ENCODE measurements around the gene BIRC6.

BIRC6 gene

DNA sequence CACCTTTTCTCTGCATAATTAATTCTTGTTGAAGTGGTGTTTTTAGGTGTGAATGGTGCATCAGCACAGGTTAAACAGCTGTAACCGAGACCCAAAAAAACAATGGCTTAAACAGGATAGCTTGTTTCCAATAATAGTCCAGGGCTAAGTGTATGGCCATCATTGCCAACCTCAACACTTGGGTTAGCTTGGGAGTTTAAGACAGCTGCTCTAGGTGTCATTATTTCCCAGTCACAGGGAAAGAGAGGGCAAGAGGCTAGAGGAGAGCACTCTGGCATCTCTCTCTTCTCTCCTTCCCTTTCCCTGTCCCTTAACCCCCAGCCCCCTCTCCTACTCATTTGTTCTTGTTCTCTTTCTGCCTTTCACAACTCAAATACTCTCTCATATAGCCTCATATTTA lies 21.1 kb downstream of the BIRC6 start:
- DNase-seq: no peak

DNA sequence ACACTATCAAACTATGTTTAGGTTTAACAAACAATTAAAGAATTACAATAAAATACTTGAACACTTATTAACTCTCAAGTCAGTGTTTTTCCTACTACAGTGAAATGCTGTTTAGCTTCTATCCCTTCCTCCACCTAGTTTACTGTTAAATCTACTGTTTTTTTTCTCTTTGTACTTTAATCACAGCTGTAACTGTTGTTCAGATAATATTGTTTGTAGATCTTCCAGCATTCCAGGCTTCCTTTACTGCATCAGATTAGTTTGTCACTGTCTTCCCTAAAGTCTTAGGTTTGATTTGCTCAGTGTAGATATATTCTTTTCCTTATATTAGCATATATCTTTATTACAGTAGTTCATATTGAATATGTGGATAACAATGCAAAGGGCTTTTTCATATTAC lies 22.5 kb downstream of the BIRC6 start:
- no peak for DNase-seq

DNA sequence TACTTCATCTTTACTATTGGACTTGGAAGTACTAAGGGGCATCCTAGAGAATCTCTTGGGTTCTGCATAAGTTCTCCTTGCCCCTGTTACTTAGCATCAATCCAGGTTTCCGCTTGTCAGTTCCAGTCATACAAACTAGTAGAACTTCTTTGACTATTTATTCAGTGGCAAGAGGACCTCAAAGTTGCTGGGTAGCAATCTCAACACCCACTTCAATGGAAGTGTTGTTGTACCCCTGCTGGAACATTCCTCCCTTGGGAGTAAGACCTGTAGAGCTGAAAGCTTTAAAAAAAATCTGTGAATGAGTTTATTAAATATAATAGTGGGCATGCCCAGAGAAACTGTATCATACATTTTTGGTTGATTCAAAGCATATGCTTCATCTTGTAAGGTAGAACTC lies 27.0 kb downstream of the BIRC6 start:
- DNase-seq: no peak

DNA sequence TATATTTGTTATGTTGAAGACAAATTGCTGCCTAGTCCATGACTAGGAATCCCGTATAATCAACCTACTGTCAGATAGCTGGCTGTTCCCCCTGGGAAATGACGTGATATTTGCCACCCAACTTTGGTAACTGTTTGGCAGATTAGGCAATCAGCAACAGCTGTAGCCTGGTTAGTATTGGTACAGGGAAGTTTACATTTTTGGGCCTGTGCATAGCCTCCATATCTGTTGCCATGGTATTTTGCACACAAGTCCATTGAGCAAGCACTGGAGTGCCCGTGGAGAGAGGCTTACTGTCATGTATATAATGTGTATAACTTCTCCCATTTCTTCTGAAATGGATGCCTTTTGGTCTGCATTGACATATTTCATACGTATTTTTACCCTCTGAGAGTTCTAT lies 27.7 kb downstream of the BIRC6 start:
- no peak for DNase-seq

DNA sequence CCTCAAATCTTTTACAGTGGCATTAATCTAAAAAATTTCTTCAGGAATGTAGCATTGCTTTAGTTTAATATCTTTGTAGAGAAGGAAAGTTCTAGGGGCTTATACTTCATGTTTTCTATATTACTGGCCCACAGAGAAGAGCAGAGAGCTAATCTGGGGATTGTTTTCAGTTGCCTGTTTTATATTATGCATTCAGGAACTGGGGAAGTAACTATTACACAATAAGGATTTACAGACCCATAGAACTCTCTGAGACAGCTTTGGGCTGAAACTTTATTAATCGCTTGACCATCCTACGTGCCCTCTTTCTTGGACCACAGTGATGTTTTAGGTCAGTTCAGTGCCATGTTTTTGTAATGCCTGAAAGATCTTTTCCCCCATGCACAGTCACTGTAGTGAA lies 29.9 kb downstream of the BIRC6 start:
- DNase-seq: no peak

DNA sequence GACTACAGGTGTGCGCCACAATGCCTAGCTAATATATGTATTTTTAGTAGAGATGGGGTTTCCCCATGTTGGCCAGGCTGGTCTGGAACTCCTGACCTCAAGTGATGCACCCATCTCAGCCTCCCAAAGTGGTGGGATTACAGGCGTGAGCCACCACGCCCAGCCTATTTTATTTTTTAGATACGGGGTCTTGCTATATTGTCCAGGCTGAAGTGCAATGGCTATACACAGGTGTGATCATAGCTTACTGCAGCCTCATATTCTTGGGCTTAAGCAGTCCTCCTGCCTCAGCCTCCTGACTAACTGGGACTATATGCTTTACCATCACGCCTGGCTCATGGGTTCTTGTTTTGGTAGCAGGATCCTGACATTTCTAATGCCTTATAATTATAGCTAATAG lies 42.4 kb downstream of the BIRC6 start:
- DNase-seq: no peak

DNA sequence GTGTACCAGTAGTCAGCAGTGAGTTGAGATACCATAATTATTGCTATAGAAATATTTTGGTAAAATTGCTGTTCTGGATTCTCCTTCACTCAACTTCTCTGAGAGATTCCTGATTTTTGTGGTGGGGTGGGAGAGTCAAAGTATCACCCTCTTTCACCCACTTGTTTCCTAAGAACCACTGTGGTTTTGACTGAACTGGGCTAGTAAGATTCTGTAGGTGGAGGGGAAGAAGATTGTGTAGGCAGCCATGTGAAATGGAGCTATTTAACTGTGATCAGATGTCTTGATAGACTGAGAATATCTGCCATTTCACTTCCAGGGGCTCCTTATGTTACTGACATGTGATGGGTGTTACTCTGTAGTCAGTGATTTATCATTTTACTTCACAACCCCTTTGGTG lies 45.3 kb downstream of the BIRC6 start:
- DNase-seq: no peak

DNA sequence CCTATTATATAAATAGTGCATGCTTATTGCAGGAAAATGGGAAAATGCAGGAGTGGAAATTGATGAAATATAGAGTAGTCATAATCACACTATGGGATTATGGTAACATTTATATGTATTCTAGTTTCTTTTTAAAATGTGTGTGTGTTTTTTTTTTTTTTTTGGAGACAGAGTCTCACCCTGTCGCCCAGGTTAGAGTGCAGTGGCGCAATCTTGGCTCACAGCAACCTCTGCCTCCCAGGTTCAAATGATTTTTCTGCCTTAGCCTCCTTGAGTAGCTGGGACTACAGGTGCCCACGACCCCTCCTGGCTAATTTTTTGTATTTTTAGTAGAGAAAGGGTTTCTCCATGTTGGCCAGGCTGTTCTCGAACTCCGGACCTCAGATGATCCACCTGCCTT lies 47.0 kb downstream of the BIRC6 start:
- no peak for DNase-seq

DNA sequence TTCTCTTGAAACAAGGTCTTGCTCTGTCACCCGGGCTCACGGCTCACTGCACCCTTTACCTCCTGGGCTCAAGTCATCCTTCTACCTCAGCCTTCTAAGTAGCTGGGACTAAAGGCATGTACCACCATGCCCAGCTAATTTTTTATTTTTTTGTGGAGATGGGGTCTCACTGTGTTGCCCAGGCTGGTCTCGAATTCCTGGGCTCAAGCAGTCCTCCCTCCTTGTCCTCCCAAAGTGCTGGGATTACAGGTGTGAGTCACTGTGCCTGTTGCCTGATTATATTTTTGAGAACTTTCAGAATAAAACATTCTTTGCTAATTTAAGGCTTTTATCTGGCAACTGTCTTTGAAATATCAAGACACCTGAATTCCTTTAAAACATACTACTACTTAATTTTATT lies 47.9 kb downstream of the BIRC6 start:
- DNase-seq: no peak

DNA sequence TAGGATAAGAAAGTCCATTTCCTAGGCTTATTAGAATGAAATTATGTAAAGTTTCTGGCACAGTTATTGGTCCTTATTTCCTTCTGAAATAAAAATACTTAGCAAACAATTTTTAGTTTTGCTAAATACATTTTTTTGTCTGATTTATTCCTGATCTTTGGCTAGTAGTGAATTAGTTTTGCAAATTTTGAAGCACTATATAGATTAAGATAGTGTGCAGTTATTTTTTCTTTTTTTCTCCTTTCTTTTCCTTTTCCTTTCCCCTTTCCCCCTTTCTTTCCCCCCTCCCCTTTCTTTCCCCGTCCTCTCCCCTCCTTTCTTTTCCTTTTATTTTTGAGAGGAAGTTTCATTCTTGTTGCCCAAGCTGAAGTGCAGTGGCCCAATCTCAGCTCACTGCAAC lies 59.7 kb downstream of the BIRC6 start:
- DNase-seq: no peak

DNA sequence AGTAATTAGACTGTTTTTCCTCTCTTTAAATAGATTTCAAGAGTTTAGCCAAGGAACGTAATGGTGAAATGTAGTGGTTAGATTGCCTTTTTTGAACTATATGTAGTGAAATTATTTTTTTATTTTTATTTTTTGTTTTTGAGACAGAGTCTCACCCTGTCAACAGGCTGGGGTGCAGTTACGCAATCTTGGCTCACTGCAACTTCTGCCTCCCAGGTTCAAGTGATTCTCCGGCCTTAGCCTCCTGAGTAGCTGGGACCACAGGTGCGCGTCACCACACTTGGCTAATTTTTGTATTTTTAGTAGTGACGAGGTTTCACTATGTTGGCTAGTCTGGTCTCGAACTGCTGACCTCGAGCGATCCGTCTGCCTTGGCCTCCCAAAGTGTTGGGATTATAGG lies 60.8 kb downstream of the BIRC6 start:
- DNase-seq: no peak

DNA sequence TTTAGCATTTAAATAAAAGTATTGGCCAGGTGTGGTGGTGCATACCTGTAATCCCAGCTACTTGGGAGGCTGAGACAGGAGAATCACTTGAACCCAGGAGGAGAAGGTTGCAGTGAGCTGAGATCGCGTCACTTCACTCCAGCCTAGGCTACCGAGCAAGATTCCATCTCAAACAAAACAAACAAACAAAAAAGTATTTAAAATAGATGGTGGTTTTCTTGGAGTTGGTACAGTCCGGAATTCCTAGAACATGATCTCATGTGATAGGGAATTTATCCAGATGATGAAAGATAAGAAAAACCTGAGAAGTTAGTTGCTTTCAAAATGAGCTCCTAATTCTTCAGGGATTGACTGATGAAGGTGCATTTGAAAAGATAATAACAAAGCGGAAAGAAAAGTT lies 62.0 kb downstream of the BIRC6 start:
- DNase-seq: no peak

DNA sequence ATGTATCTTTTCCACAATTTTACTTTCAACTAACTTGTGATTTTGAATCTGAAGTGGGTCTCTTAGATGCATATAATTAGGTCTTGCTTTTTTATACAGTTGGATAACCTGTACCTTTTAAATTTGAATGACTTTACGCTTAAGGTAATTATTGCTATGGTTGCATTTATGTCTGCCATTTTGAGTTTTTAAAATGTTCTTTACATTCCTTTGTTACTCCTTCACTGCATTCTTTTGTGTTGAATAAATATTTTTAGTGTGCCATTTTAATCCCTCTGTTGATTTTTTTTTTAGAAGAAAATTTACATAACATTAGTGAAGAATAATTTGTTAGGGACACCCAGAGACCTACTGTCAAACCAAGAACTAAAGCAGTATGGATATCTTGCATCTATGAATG lies 65.3 kb downstream of the BIRC6 start:
- no peak for DNase-seq

DNA sequence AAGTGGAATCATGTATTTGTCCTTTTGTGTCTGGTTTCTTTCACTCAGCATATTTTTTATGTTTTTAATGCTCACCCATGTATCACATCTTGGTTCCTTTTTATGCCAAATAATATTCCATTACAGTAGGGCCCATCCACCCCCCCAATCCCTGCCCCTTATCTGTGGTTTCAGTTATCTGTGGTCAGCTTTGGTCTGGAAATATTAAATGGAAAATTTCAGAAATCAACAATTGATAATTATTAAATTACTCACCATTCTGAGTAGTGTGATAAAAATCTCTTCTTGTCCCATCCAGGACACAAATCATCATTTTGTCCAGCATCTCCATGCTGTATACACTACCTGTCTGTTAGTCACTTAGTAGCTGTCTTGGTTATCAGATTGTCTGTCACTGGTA lies 66.7 kb downstream of the BIRC6 start:
- DNase-seq: no peak

DNA sequence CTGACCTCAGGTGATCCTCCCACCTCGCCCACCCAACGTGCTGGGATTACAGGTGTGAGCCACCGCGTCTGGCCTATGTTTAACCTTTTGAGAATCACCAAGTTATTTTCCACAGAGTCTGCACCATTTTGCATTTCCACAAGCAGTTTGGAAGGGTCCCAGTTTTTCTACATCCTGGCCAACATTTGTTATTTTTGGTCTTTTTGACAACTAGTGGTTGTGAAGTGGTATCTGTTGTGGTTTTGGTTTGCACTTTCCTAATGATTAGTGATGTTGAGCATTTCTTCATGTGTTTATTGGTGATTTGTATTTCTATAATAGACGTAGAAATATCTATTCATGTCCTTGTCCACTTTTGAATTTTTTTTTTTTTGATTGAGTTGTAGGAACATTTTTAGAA lies 67.9 kb downstream of the BIRC6 start:
- no peak for DNase-seq

DNA sequence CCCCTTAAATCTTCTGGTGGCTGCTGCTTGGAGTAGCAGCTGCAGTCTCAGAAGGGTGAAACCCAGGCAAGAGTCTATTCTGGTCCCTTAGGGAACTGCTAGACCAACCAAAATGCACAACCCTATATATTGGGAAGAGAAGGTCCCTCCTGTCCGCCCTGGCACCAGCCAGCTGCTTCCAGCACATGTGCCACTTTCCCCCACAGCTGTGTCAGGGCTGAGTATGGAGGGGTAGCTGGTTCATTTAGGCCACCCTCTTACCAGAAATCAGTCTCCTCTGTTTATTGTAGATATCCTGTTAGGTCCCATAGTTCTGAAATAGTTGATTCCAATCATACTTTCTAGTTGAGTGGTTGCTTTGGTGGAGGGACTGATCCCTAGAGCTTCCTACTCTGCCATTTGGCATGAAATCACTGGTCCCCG lies 68.9 kb downstream of the BIRC6 start:
- DNase-seq: no peak

DNA sequence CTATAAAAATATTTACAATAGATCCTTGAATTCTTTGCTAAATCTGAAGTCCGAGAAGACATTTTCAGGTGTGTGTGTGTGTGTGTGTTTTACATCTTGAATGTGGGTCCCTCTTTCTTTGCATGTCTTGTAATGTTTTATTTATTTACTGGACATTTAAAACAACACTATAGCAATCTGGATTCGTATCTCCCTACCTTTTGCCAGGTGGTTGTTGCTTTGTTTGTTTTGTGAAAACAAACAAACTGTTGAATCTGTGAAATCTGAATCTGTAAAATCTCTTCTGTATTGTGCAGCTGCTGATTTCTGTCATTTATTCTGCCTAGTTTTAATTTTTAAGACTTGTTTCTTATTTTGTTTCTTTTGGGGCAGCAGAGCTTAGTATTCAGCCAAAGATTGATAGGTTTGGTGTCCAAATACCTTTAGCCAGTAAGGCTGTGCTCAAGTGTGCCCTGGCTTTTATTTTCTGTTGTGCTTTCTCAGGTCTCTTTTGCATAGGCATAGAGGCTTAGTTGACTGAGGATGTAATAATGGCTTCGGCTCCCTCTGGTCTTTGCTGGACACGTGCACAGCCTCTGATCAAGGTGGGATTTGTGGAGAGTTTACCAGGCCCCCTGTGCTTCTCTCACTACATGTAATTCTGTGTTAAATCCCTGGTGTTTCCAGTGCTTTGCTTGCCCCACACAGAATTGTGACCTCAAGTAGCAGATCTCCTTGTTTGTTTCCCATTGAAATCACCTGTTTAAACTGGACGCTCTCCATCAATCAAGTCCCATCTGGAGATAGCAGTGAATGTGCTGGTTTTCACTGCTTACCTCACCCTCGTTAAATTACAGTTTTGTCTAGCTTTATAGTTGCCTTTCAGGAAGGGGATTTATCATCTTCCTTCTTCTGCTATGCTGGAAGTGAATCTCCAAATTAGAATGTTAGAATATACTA lies 71.1 kb downstream of the BIRC6 start:
- peak; percentile 88 for DNase-seq

DNA sequence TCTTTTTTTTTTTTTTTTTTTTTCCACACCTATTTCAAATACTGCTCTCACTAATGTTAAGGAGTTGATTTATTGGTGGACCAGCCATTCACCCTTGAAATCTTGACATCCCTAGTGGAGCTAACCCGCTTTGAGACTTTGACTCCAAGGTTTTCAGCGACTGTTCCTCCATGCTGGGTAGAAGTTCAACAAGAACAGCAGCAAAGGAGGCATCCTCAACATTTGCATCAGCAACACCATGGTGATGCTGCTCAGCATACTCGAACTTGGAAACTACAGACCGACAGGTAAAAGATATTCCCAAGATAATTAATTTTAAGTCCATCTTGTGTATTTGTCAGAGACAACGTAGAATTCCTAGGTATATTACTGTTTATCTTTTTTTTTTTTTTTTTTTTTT lies 74.0 kb downstream of the BIRC6 start:
- no peak for DNase-seq

DNA sequence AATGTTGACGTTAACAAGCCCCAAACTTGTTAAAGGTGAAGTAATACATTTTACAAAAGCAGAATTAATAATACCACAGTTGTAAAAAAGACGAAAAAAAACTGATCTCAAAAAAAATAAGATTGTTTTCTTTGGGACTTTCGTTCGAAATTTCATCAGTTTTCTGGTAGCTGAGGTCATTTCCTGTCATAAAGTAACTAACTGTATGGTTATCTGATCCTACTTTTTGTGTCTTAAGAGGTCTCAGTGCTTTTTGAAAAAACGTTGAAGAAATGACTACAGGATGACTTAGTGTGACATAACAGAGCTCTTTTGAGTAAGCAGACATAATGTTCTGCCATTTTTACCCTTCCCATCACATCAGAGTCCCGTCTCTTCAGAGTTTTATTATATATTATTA lies 79.3 kb downstream of the BIRC6 start:
- DNase-seq: no peak

DNA sequence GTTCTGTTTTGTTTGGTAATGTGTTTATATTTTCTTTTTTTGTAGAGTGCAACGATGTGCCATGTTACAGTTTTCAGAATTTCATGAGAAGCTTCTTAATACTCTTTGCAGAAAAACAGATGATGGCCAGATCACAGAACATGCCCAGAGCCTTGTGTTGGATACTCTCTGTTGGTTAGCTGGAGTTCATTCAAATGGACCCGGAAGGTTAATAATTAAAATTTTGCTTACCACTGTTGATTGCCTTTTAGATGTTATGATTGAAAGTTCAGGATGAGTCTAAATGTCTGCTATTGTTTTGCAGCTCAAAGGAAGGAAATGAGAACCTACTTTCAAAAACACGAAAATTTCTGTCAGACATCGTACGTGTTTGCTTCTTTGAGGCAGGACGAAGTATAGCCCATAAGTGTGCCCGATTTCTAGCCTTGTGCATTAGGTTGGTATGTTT lies 85.2 kb downstream of the BIRC6 start:
- DNase-seq: no peak

DNA sequence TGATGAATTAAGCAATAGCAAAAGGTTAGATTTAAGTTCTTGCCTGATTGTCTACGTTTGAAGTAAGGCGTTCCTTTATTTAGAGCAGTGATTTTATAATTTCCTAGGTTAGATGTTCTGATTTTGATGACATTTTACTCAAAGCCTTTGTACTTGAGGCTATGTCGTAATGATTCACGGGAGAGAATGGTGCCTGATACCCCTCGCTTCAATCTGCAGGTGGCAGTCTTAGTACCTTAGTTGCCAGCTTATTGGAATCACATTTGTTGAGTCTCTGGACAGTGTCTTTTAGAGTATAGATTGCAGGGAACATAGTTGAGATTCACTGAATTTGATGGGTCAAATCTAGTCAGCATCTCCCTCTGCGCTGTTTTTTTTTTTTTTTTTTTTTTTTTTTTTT lies 89.5 kb downstream of the BIRC6 start:
- no peak for DNase-seq

DNA sequence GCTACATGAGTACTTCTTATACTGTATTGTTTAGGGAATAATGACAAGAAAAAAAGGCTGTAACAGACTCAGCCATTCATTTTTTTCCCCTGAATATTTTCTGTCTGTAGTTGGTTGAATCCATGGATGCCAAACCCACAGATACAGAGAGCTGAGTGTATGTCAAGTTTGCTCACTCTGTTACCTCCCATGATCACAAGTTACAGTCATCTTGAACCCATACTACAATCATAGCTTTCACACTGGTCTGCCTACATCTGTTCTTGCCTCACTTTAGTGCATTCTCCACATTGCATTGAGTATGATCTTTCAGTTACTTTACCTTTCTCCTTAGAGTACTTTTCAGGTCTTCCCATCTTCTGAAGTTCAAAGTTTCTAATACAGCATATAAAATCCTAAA lies 94.0 kb downstream of the BIRC6 start:
- DNase-seq: no peak

DNA sequence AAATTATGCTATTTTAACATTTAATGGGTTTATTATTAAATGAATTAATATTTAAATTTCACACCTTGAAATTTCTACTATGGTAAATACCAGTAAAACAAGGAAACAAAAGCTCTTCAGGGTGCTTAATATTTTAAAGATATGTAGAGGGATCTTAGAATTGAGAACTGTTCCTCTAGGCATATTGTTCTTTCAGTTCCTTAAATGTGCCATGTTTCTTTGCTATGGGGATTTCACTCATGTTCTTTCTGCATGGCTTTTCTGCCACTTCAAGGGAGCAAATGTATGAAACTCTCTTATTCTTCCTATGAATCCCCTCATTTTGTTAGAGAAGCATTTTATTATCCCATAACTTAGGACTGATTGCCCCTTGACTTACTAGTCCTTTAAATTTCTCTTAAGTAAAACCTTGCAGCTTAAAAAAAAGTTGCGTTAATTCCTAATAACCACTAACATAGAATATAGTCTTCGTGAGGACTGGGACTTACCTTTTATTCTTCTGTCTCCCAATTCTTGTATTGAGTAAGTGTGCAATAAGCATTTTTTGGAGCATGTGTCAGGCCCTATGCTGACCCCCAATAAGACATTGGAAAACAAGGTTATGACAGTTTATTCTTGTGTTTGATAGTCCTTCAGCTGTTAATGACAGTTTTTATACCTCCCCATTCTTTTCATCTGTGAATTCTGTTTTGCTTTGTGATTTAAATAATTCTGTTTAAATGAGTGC lies 95.7 kb downstream of the BIRC6 start:
- no peak for DNase-seq

Measured in NCI-H2029 treated with DMSO at 0.1 percent for 48 hours (cell line).